Measurements from ENCODE around the gene CRYGA. TPM values are rescaled to one million over a fixed set of nuclear protein-coding genes. Genes with fewer than 3 reads are reported as not detected.

The CRYGA gene
- total RNA-seq, 2 donors from 2014 or later: not detected

GRCh38 chr2:208195531-208195930 is 32.1 kb upstream of the CRYGA start:
- Histone ChIP-seq H3K9me3 (no peaks in the 10 kb centered on the region), H3K4me3 (no peak overlapping the region), H3K27ac (no peak overlapping the region), H3K27me3 (no peaks in the 10 kb centered on the region), H3K36me3 (no peaks in the 10 kb centered on the region), H3K4me1 (no peaks in the 10 kb centered on the region)
- TF ChIP-seq CTCF (IDR thresholded peaks at IDR 0.05): no peak
- no peak for DNase-seq (ENCODE audit: low spot score)

GRCh38 chr2:208192611-208193236 is 29.3 kb upstream of the CRYGA start:
- DNase-seq (ENCODE audit: low spot score): no peak

GRCh38 chr2:208189810-208190503 is 26.6 kb upstream of the CRYGA start, which contains the start of gene C2orf80:
Gene C2orf80, minus strand, starts transcription at chr2:208190030. Its CDS starts 3,044 bp downstream, at chr2:208186986.
- no peak for TF ChIP-seq CTCF (IDR thresholded peaks at IDR 0.05)
- Histone ChIP-seq H3K4me1 (no peaks in the 10 kb centered on the region), H3K4me3 (no peak within 1 kb of the TSS), H3K27ac (no peak within 1 kb of the TSS), H3K9me3 (no peaks in the 10 kb centered on the region), H3K27me3 (no peaks in the 10 kb centered on the region), H3K36me3 (no peaks in the 10 kb centered on the region)
- DNase-seq (ENCODE audit: low spot score): no peak

More at GRCh38 chr2:208192611-208193236, 29.3 kb upstream of the CRYGA start:
- no peaks in the 10 kb centered on the region for H3K9me3 ChIP-seq
- no peaks in the 10 kb centered on the region for H3K4me1 ChIP-seq
- no peak for TF ChIP-seq CTCF (IDR thresholded peaks at IDR 0.05)
- no peaks in the 10 kb centered on the region for H3K27me3 ChIP-seq
- no peak overlapping the region for H3K4me3 ChIP-seq
- H3K27ac ChIP-seq: no peak overlapping the region
- H3K36me3 ChIP-seq: no peaks in the 10 kb centered on the region

- no peaks in the 10 kb centered on the region for H3K9me3 ChIP-seq
- no peak for TF ChIP-seq CTCF (IDR thresholded peaks at IDR 0.05)
Observed at GRCh38 chr2:208189069-208189809, 25.9 kb upstream of the CRYGA start.

GRCh38 chr2:208186893-208187292 is 23.5 kb upstream of the CRYGA start:
- no peak for DNase-seq (ENCODE audit: low spot score)
- no peak for TF ChIP-seq CTCF (IDR thresholded peaks at IDR 0.05)
- H3K9me3 ChIP-seq: no peaks in the 10 kb centered on the region
- no peaks in the 10 kb centered on the region for H3K36me3 ChIP-seq
- no peaks in the 10 kb centered on the region for H3K4me1 ChIP-seq
- no peak overlapping the region for H3K4me3 ChIP-seq
- H3K27me3 ChIP-seq: no peaks in the 10 kb centered on the region
- H3K27ac ChIP-seq: no peak overlapping the region

More at GRCh38 chr2:208189069-208189809, 25.9 kb upstream of the CRYGA start:
- Histone ChIP-seq H3K27ac (no peak overlapping the region), H3K4me3 (no peak overlapping the region), H3K36me3 (no peaks in the 10 kb centered on the region), H3K4me1 (no peaks in the 10 kb centered on the region), H3K27me3 (no peaks in the 10 kb centered on the region)
- no peak for DNase-seq (ENCODE audit: low spot score)

Measured in right atrium auricular region (tissue), 2 donors.